KOPT-K1 (cell line): ENCODE data around the gene SAMD4A.

Experiments
- H3K27ac ChIP-seq: fragments of 200-600 bp; sonication (generic); 2 replicates; pipeline ENCODE4 v1.5.1; 2016; ENCODE audit warnings: antibody characterized with exemption, mild to moderate bottlenecking, low read depth, low read length; ENCODE audit not compliant: poor library complexity, severe bottlenecking
- H3K36me3 ChIP-seq: fragments of 200-600 bp; sonication (generic); 2 replicates; pipeline ENCODE4 v1.5.1; 2017; ENCODE audit warnings: antibody characterized with exemption, mild to moderate bottlenecking, low read length, moderate library complexity; ENCODE audit not compliant: insufficient read depth
- H3K9me3 ChIP-seq: fragments of 200-600 bp; sonication (generic); 2 replicates; pipeline ENCODE4 v1.5.1; 2017; ENCODE audit warnings: antibody characterized with exemption, low read length, mild to moderate bottlenecking; ENCODE audit not compliant: insufficient read depth, poor library complexity, severe bottlenecking

SAMD4A gene

DNA sequence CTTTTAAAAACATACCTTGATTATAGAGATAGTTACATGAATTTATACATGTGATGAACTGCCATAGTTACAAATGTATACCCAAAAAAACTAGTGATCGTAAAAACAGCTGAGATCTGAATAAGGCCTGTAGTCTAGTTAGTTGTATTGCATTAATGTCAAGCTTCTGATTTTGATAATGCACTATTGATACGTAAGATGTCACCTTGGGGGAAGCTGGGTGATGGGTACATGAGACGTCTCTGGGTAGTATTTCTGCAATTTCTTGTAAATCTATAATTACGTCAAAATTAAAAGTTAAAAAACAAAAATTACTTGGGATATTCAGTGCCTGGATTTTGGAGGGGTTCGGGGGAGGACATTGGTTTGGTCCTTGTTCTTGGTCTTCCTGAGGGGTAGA, 144.4 kb downstream of the SAMD4A start:
- Histone ChIP-seq H3K9me3 (no peaks in the 10 kb centered on the region), H3K27ac (no peak overlapping the region), H3K36me3 (no peaks in the 10 kb centered on the region)

DNA sequence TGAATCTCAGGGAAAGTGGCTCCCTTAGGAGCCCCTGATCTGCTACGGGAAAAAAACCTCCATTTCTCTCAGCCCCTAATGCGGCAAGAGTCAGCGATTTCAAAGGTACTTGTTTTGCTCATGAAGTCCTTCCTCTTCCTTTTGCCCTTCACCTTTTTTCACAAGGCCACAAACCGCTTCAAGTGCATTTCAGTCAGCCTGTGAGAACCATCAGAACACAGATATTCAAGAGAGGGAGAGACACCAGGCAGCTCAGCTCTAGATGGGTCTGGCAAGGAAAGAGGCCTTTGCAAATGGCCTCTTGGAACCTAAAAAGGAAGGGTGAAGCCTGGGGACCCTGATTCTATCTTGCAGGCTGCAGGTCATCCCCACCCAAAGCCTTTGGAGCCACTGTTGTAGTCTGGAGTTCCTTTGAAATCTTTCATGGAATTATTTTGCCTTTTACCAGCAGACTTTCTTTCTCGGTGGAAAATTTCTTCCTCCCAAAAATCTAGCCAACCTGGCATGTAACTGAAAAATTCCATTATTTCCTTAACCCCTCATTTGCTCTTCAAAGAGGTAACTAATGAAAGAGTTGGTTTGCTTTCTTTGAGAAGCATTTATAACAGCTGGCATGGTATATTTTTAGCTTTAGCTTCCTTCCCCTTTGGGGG, 145.0 kb downstream of the SAMD4A start:
- no peaks in the 10 kb centered on the region for H3K9me3 ChIP-seq
- no peaks in the 10 kb centered on the region for H3K36me3 ChIP-seq
- H3K27ac ChIP-seq, result no peak overlapping the region

- Histone ChIP-seq H3K9me3 (no peaks in the 10 kb centered on the region), H3K27ac (no peak overlapping the region), H3K36me3 (no peaks in the 10 kb centered on the region)
These were observed 145.7 kb downstream of the SAMD4A start for GRCh38 chr14:54712465-54713200.

DNA sequence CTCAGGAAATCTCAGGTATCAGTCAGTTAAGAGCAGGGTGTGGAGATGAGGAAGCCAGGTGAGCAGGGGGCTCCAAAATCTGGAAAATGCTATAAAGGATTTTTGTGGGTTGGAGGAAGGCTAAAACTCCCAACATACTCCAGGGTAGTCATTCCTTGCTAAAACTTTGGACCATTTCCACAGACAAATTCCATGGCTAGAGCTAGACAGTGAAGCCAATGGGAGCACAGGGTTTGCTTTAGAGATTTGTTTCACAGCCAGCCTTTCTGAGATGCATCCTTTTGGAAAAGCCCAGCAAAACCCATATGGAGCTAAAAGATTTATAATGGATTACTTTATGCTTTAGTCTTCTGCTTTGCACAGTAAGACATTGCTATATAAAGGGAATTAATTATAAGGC, 146.5 kb downstream of the SAMD4A start:
- Histone ChIP-seq H3K27ac (no peak overlapping the region), H3K36me3 (no peaks in the 10 kb centered on the region)

GRCh38 chr14:54715239-54715638, 148.3 kb downstream of the SAMD4A start:
- Histone ChIP-seq H3K27ac (no peak overlapping the region), H3K9me3 (no peaks in the 10 kb centered on the region), H3K36me3 (no peaks in the 10 kb centered on the region)

More for the DNA sequence above, 146.5 kb downstream of the SAMD4A start:
- H3K9me3 ChIP-seq, result no peaks in the 10 kb centered on the region

- Histone ChIP-seq H3K27ac (no peak overlapping the region), H3K36me3 (no peaks in the 10 kb centered on the region), H3K9me3 (no peaks in the 10 kb centered on the region)
These were observed 148.9 kb downstream of the SAMD4A start for GRCh38 chr14:54715811-54716210.

GRCh38 chr14:54716862-54717261, 149.9 kb downstream of the SAMD4A start:
- Histone ChIP-seq H3K9me3 (no peaks in the 10 kb centered on the region), H3K36me3 (no peaks in the 10 kb centered on the region)

GRCh38 chr14:54718046-54718445, 151.1 kb downstream of the SAMD4A start:
- H3K36me3 ChIP-seq, result no peaks in the 10 kb centered on the region
- H3K27ac ChIP-seq, result no peak overlapping the region
- no peaks in the 10 kb centered on the region for H3K9me3 ChIP-seq

More at GRCh38 chr14:54716862-54717261, 149.9 kb downstream of the SAMD4A start:
- H3K27ac ChIP-seq, result no peak overlapping the region

- H3K27ac ChIP-seq, result no peak overlapping the region
- H3K36me3 ChIP-seq, result no peaks in the 10 kb centered on the region
- H3K9me3 ChIP-seq, result no peaks in the 10 kb centered on the region
These were observed 152.5 kb downstream of the SAMD4A start for GRCh38 chr14:54719406-54719805.

- Histone ChIP-seq H3K27ac (no peak overlapping the region), H3K36me3 (no peaks in the 10 kb centered on the region), H3K9me3 (no peaks in the 10 kb centered on the region)
These were observed 156.0 kb downstream of the SAMD4A start for GRCh38 chr14:54722791-54723432.

- no peaks in the 10 kb centered on the region for H3K9me3 ChIP-seq
- H3K27ac ChIP-seq, result no peak overlapping the region
These were observed 157.2 kb downstream of the SAMD4A start for GRCh38 chr14:54724123-54724522.

DNA sequence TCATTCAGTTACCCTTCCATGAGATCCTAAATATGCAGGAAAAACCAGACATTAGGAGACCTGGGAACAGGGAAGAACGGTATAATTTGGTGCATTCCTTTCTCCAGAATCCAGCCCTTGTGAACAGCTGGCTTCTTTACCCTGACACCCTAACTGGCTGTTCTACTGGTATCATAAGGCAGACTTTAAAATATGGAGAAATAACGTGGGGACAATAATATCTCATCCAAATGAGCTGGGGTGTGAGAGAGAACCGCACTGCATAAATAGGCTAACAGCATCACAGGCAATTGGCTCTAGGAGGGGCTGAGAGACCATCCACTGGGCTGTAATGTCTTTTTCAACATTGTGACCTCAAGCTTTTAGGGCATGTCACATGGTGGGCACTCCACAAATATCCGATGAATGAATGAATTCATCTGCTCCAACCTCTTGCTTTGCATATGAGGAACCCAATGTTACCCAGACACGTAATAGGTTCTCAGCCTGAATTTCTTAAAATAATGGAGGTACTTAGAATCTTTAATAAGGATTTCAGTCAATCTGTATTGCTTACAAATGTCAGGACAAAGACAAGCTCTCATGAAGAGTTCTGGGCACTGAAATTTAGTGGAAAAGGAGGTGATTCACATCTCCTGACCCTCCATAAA, 157.9 kb downstream of the SAMD4A start:
- H3K36me3 ChIP-seq, result no peaks in the 10 kb centered on the region
- no peaks in the 10 kb centered on the region for H3K9me3 ChIP-seq
- H3K27ac ChIP-seq, result no peak overlapping the region

More at GRCh38 chr14:54724123-54724522, 157.2 kb downstream of the SAMD4A start:
- H3K36me3 ChIP-seq, result no peaks in the 10 kb centered on the region

DNA sequence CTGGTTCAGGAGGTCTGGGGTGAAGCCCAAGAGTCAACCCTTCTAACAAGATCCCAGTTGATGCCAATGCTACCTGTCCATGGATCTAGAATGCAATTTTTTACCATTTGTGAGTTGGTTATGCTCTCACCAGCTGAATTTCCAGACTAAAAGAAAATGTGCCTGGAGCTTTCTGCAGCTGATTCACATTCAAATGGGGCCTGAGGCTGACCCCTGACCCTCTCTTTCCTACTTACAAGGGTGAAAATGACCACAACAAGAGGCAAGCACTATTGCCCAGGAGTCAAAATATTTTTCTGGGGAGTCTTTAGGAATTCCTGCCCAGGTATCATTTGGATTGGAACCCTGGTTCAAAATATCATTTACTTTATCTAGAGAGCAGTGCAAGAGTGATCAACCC, 159.1 kb downstream of the SAMD4A start:
- Histone ChIP-seq H3K9me3 (no peaks in the 10 kb centered on the region), H3K27ac (no peak overlapping the region), H3K36me3 (no peaks in the 10 kb centered on the region)

DNA sequence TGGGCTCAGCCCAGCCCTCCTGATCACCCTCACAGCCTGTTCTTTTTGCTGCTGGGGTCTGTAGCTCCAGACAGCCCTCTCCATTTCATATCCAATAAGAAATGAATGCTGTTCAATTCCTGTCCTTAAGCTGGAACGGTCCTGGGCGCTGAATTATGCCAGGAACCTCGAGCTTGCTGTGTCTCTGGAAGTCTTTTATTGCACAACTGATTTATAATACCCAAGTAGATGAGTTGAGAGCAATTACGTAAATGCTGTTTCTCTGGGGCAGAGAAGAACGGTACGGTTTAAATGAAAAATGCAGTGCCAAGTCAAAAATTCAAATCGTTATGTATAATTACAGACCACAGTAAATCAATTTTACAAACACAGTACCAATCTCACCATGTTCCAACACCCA, 161.0 kb downstream of the SAMD4A start:
- Histone ChIP-seq H3K27ac (no peak overlapping the region), H3K9me3 (no peaks in the 10 kb centered on the region), H3K36me3 (no peaks in the 10 kb centered on the region)
